Mesenchymal stem cell (in vitro differentiated cells and primary cell): Measurements from ENCODE around the gene S100A10.

Experiments
- DNase-seq: peaks from one replicate; pipeline ENCODE4 v3.0.0-alpha.2; 2013
- H2AFZ ChIP-seq: one replicate; pipeline ENCODE4 v1.6.1; 2013; ENCODE audit warnings: low read depth, mild to moderate bottlenecking, control low read depth, inconsistent platforms, low read length, moderate library complexity
- H2AK5ac ChIP-seq: 2 replicates; pipeline ENCODE4 v1.6.1; 2013; ENCODE audit warnings: low read length, moderate library complexity, mild to moderate bottlenecking, inconsistent platforms; ENCODE audit not compliant: severe bottlenecking
- H2BK120ac ChIP-seq: one replicate; pipeline ENCODE4 v1.6.1; 2013; ENCODE audit warnings: low read depth, mild to moderate bottlenecking, inconsistent platforms, low read length, moderate library complexity
- H2BK12ac ChIP-seq, 2 experiments: one replicate each; pipeline ENCODE4 v1.6.1; 2013; ENCODE audit warnings: inconsistent platforms in 2 of 2, low read length in 2 of 2, mild to moderate bottlenecking in 2 of 2, moderate library complexity in 2 of 2, control low read depth in 1 of 2
- H2BK15ac ChIP-seq: one replicate; pipeline ENCODE4 v1.6.1; 2013; ENCODE audit warnings: mild to moderate bottlenecking, low read depth, inconsistent platforms; ENCODE audit not compliant: poor library complexity, severe bottlenecking
- H2BK5ac ChIP-seq: 2 replicates; pipeline ENCODE4 v1.6.1; 2013; ENCODE audit warnings: low read depth, mild to moderate bottlenecking, low read length, control low read depth, inconsistent platforms; ENCODE audit not compliant: poor library complexity, severe bottlenecking
- H3K14ac ChIP-seq, 2 experiments: one replicate each; pipeline ENCODE4 v1.6.1; 2013; ENCODE audit warnings: inconsistent platforms in 2 of 2, low read length in 2 of 2, control low read depth in 1 of 2, mild to moderate bottlenecking in 1 of 2, moderate library complexity in 1 of 2
- H3K18ac ChIP-seq, 2 experiments: one replicate each; pipeline ENCODE4 v1.6.1; 2013; ENCODE audit warnings: inconsistent platforms in 2 of 2, low read length in 2 of 2, control low read depth in 1 of 2, low read depth in 1 of 2, mild to moderate bottlenecking in 1 of 2
- H3K23ac ChIP-seq, 2 experiments: one replicate each; pipeline ENCODE4 v1.6.1; 2013; ENCODE audit warnings: inconsistent platforms in 2 of 2, low read length in 2 of 2, mild to moderate bottlenecking in 2 of 2, moderate library complexity in 2 of 2, control low read depth in 1 of 2
- H3K27ac ChIP-seq: 2 replicates; pipeline ENCODE4 v1.5.1; 2013; ENCODE audit warnings: mild to moderate bottlenecking, moderate library complexity, low read length, control low read depth, inconsistent platforms; ENCODE audit not compliant: poor library complexity, severe bottlenecking
- H3K27me3 ChIP-seq, 2 experiments: 2 replicates each; pipeline versions ENCODE4 v1.6.1 to v1.7.0; 2013; ENCODE audit warnings: low read length in 2 of 2, mild to moderate bottlenecking in 2 of 2, moderate library complexity in 2 of 2, control low read depth in 1 of 2, inconsistent platforms in 1 of 2; ENCODE audit not compliant: control insufficient read depth in 1 of 2, insufficient read depth in 1 of 2
- H3K36me3 ChIP-seq, 2 experiments: 2 replicates each; pipeline versions ENCODE4 v1.6.1 to v1.7.0; 2013; ENCODE audit warnings: low read length in 2 of 2, control low read depth in 1 of 2, inconsistent platforms in 1 of 2, low read depth in 1 of 2, mild to moderate bottlenecking in 1 of 2; ENCODE audit not compliant: insufficient read depth in 2 of 2, control insufficient read depth in 1 of 2
- H3K4ac ChIP-seq, 2 experiments: one replicate each; pipeline ENCODE4 v1.6.1; 2013; ENCODE audit warnings: inconsistent platforms in 2 of 2, low read length in 2 of 2, mild to moderate bottlenecking in 2 of 2, moderate library complexity in 2 of 2, control low read depth in 1 of 2, low read depth in 1 of 2
- H3K4me1 ChIP-seq: 2 replicates; pipeline ENCODE4 v1.6.1; 2013; ENCODE audit warnings: low read depth, low read length, control low read depth; ENCODE audit not compliant: control insufficient read depth, insufficient read depth
- H3K4me2 ChIP-seq: 2 replicates; pipeline ENCODE4 v1.6.1; 2013; ENCODE audit warnings: low read length, mild to moderate bottlenecking, inconsistent platforms; ENCODE audit not compliant: poor library complexity, severe bottlenecking
- H3K4me3 ChIP-seq, 2 experiments: 2 replicates each; pipeline versions ENCODE4 v1.5.1 to v1.7.0; 2013; ENCODE audit warnings: low read length in 2 of 2, mild to moderate bottlenecking in 2 of 2, control low read depth in 1 of 2, low read depth in 1 of 2; ENCODE audit not compliant: insufficient read depth in 1 of 2
- H3K79me1 ChIP-seq: replicated peaks from 2 replicates; pipeline ENCODE4 v1.6.1; 2013; ENCODE audit warnings: mild to moderate bottlenecking, control low read depth, low read length, inconsistent platforms; ENCODE audit not compliant: poor library complexity, severe bottlenecking
- H3K9ac ChIP-seq: 2 replicates; pipeline ENCODE4 v1.7.0; 2013; ENCODE audit warnings: mild to moderate bottlenecking, low read length, moderate library complexity
- H3K9me3 ChIP-seq: 2 replicates; pipeline ENCODE4 v1.7.0; 2013; ENCODE audit warnings: mild to moderate bottlenecking, low read length; ENCODE audit not compliant: control insufficient read depth
- H4K8ac ChIP-seq: one replicate; pipeline ENCODE4 v1.6.1; 2013; ENCODE audit warnings: inconsistent platforms, mild to moderate bottlenecking, low read length, moderate library complexity
- H4K91ac ChIP-seq: one replicate; pipeline ENCODE4 v1.6.1; 2013; ENCODE audit warnings: mild to moderate bottlenecking, low read length, inconsistent platforms
- WGBS: methylation state at CpG from one replicate; pipeline ENCODE4 v1.1.7; 2013; ENCODE audit warnings: mixed read lengths; 5-methylcytosine and 5-hydroxymethylcytosine counted together

S100A10 gene

DNA sequence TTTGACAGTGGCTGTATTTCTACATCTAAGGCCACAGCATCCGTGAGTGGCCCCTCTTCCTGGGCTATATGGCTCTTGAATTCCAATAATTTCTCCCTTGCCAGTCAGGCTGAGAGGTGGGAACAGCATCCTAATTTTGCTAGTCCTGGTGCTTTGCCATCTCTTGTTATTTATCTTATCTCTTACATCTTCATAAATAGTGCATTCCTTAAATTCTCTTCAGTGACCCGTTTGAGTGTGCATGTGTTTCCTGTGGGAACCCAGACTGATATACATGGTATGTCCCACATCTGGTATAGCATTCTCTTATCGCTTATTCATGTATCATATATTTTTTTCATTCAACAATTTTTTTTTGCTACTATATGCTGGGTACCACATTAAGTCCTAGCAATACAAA lies 33.2 kb upstream of the S100A10 start:
- no peak overlapping the region for H3K4me3 ChIP-seq
- peaks cover 0 to 17% of the 10 kb centered on the region in 2 experiments for H3K27me3 ChIP-seq
- 49% methylated on average over 3 of the region's 3 CpGs for WGBS
- no peak overlapping the region for H2BK12ac ChIP-seq
- no peak overlapping the region for H2BK5ac ChIP-seq
- no peak overlapping the region for H4K8ac ChIP-seq
- no peak overlapping the region for H2AFZ ChIP-seq
- H3K27ac ChIP-seq = no peak overlapping the region
- no peak overlapping the region for H4K91ac ChIP-seq
- H3K4ac ChIP-seq = no peak overlapping the region
- H2AK5ac ChIP-seq = no peak overlapping the region
- no peak overlapping the region for H3K9ac ChIP-seq
- no peak overlapping the region for H2BK120ac ChIP-seq
- DNase-seq = no peak
- no peak overlapping the region for H2BK15ac ChIP-seq
- H3K79me1 ChIP-seq = no peaks in the 10 kb centered on the region
- peaks cover 3 to 13% of the 10 kb centered on the region in 2 experiments for H3K36me3 ChIP-seq
- H3K23ac ChIP-seq = no peak overlapping the region
- H3K4me1 ChIP-seq = no peaks in the 10 kb centered on the region
- no peak overlapping the region for H3K18ac ChIP-seq
- H3K9me3 ChIP-seq = no peaks in the 10 kb centered on the region
- H3K4me2 ChIP-seq = no peak overlapping the region
- H3K14ac ChIP-seq = no peak overlapping the region

DNA sequence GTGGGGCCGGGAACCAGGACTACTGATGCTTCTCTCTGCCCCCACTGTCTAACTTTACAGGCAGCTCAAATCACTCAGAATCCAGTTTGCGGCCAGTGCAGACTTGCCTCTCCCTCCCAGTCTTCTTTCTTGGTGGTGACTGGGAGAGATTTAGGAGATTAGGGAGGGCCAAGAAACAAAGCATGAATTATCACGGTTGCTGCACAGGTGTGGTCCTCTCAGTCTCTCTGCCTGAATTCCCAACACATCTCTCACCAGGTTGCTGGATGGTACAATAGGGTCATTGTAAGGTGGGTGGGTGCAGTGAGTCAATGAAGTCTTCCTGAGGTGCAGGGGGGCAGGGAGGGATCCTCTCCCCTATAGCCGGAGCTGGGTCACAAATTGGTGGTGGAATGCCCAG lies 30.6 kb upstream of the S100A10 start:
- H2BK12ac ChIP-seq = no peak overlapping the region
- H3K4ac ChIP-seq = no peak overlapping the region
- H3K36me3 ChIP-seq = no peaks in the 10 kb centered on the region
- no peak overlapping the region for H4K8ac ChIP-seq
- H3K27ac ChIP-seq = no peak overlapping the region
- H3K79me1 ChIP-seq = no peaks in the 10 kb centered on the region
- no peak overlapping the region for H3K18ac ChIP-seq
- no peak overlapping the region for H4K91ac ChIP-seq
- H3K4me1 ChIP-seq = no peaks in the 10 kb centered on the region
- H2BK5ac ChIP-seq = no peak overlapping the region
- WGBS = 100% methylated on average over 1 of the region's 4 CpGs
- no peak overlapping the region for H3K4me2 ChIP-seq
- peak overlapping the region in 1 of 2 experiments; percentile 84 for H3K23ac ChIP-seq
- no peak overlapping the region for H2BK120ac ChIP-seq
- H3K9ac ChIP-seq = no peak overlapping the region
- peaks cover 0 to 30% of the 10 kb centered on the region in 2 experiments for H3K27me3 ChIP-seq
- H3K4me3 ChIP-seq = no peak overlapping the region
- no peak overlapping the region for H3K14ac ChIP-seq
- H2AFZ ChIP-seq = no peak overlapping the region
- H3K9me3 ChIP-seq = no peaks in the 10 kb centered on the region
- no peak overlapping the region for H2AK5ac ChIP-seq
- no peak for DNase-seq
- no peak overlapping the region for H2BK15ac ChIP-seq

DNA sequence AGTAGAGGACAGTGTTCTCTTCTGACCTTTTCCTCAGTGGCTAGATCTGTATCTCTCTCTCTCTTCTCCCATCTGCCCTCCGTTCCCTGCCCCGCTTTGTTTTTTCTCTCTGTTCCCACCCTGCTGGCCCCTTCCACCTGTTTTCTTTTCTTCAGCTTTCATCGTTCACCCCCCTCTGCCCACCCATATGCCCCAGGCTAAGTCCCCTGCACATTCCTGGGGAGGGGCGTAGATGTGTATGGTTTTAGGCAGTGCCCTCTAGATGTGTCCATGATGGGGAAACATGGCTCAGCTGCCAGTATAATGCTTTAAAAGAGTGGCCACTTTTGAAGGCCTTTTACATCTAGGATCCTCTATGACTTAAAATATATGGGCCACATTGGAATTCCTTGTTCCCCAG lies 29.6 kb upstream of the S100A10 start:
- Histone ChIP-seq H2BK12ac (no peak overlapping the region), H3K18ac (no peak overlapping the region), H3K4ac (no peak overlapping the region), H3K79me1 (no peaks in the 10 kb centered on the region), H4K8ac (no peak overlapping the region), H3K23ac (no peak overlapping the region), H4K91ac (no peak overlapping the region), H3K27me3 (peaks cover 0 to 30% of the 10 kb centered on the region in 2 experiments), H3K9ac (no peak overlapping the region), H3K9me3 (no peaks in the 10 kb centered on the region), H2AK5ac (no peak overlapping the region), H2BK15ac (no peak overlapping the region), H2BK5ac (no peak overlapping the region), H3K4me3 (no peak overlapping the region), H3K4me2 (no peak overlapping the region), H3K14ac (no peak overlapping the region), H2AFZ (no peak overlapping the region), H2BK120ac (no peak overlapping the region), H3K4me1 (no peaks in the 10 kb centered on the region), H3K27ac (no peak overlapping the region), H3K36me3 (no peaks in the 10 kb centered on the region)
- WGBS = 86% methylated on average over 4 of the region's 4 CpGs
- DNase-seq = no peak

DNA sequence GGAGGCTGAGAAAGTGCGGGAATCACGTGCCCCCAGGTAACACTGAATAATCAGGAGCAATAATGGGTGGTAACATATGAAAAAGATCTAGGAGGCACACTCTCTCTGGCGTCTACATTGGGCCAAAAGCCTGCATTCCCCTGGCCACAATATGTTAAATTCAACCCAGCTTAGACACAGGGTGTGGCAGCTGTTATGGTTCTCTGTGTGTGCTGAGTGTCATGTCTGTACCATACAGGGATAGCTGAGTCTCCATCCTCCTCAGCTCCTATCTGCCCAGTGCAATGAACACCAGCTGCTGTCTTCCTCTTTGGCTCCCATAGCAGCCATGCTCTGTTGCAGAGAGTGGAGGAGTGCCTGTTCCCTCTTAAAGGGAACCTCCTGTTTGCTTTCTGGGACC lies 28.8 kb upstream of the S100A10 start:
- Histone ChIP-seq H2BK120ac (no peak overlapping the region), H3K36me3 (no peaks in the 10 kb centered on the region), H3K18ac (no peak overlapping the region), H3K9me3 (no peaks in the 10 kb centered on the region), H2BK15ac (no peak overlapping the region), H3K4me3 (no peak overlapping the region), H3K79me1 (no peaks in the 10 kb centered on the region), H2AK5ac (no peak overlapping the region), H2BK12ac (no peak overlapping the region), H3K23ac (no peak overlapping the region), H3K27ac (no peak overlapping the region), H2BK5ac (no peak overlapping the region), H3K4ac (no peak overlapping the region), H2AFZ (no peak overlapping the region), H3K4me1 (no peaks in the 10 kb centered on the region), H3K14ac (no peak overlapping the region), H4K8ac (no peak overlapping the region), H3K27me3 (peaks cover 0 to 30% of the 10 kb centered on the region in 2 experiments), H4K91ac (no peak overlapping the region), H3K9ac (no peak overlapping the region), H3K4me2 (no peak overlapping the region)
- 88% methylated on average over 3 of the region's 3 CpGs for WGBS
- no peak for DNase-seq
